AG10803 (cell line): Measurements from ENCODE around the gene SEBOX.
A peak's percentile ranks its signal among the peaks of the same experiment; 100 is the strongest.

Source experiments
- DNase-seq: peaks from one replicate; pipeline ENCODE4 v3.0.0; 2010; ENCODE audit warnings: low read depth
- H3K4me3 ChIP-seq: 2 replicates; pipeline ENCODE4 v1.5.1; 2011; ENCODE audit warnings: mild to moderate bottlenecking, low read length, control low read depth
- TF ChIP-seq, protein P1 (sequence below): conservative IDR thresholded peaks from 2 replicates; pipeline ENCODE4 v1.5.1; 2011; ENCODE audit warnings: mild to moderate bottlenecking, low read length, control low read depth, inconsistent platforms

Gene SEBOX

GRCh38 chr17:28405632-28406472 is 40.9 kb upstream of the SEBOX start, which contains the start of gene SLC46A1:
Gene SLC46A1, minus strand, starts transcription at chr17:28406212. Its CDS starts 98 bp downstream, at chr17:28406114.
- TF ChIP-seq, protein P1, sequence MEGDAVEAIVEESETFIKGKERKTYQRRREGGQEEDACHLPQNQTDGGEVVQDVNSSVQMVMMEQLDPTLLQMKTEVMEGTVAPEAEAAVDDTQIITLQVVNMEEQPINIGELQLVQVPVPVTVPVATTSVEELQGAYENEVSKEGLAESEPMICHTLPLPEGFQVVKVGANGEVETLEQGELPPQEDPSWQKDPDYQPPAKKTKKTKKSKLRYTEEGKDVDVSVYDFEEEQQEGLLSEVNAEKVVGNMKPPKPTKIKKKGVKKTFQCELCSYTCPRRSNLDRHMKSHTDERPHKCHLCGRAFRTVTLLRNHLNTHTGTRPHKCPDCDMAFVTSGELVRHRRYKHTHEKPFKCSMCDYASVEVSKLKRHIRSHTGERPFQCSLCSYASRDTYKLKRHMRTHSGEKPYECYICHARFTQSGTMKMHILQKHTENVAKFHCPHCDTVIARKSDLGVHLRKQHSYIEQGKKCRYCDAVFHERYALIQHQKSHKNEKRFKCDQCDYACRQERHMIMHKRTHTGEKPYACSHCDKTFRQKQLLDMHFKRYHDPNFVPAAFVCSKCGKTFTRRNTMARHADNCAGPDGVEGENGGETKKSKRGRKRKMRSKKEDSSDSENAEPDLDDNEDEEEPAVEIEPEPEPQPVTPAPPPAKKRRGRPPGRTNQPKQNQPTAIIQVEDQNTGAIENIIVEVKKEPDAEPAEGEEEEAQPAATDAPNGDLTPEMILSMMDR = no peak
- H3K4me3 ChIP-seq = peak within 1 kb of the TSS; percentile 68
- peak; percentile 26 for DNase-seq

DNA sequence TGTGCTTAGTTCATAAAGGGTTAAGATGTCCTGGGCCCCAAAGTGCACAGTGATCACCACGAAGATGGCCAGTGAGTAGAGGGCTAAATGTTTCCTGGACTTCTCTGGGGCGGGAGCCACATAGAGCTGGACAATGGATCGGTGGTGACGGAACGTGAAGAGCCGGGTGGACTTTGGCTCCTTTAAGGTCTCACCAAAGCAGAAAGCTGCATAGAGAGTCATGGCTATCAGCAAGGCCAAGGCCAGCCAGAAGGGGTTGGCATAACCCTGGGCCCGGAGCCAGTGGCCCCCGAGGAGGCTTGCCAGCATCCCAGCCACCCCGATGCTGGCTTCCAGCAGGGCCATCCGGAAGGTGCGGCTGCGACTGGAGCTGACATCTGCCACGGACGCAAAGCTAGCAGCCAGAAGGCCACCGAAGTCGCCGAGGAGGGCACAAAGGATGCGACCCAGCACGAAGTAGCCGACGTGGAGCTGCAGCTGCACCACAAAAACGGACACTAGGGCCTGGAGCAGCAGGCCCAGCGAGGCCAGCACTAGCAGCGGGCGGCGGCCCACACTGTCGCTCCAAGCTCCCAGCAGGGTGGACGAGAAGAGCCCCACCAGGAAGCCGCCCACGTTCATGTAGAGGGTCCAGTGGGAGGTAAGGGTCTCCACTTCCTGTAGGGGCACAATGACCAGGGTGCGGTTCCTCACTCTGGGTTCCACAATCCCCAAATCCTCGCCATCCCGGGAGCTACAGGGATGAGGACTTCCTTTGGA is 40.0 kb upstream of the SEBOX start:
- no peak for DNase-seq
- peak overlapping the region; percentile 68 for H3K4me3 ChIP-seq
- TF ChIP-seq, protein P1 = no peak

GRCh38 chr17:28404461-28404811 is 39.4 kb upstream of the SEBOX start:
- H3K4me3 ChIP-seq = no peak overlapping the region; the same call in 1 of the 2 replicates
- no peak for DNase-seq
- TF ChIP-seq, protein P1 = no peak

DNA sequence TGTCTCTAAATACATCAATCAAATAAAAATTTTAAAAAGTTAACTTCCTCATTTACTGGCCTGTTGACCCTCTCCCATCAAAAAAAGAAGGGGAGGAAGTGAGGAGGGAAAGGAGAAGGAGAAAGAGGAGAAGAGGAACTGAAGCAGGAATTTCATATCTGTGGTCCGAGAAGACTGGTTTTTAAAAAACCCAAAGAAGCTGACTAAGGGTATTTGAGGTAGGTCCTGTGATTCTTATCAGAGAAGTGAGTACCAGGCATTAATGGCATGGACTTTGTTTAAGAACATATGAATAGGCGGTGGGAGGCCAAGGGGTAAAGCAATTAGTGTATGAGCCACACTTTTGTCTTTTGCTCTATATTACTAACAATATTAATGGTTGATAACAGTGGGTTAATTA is 39.0 kb upstream of the SEBOX start:
- no peak overlapping the region for H3K4me3 ChIP-seq
- no peak for DNase-seq
- TF ChIP-seq, protein P1 = no peak

- DNase-seq = no peak
- H3K4me3 ChIP-seq = no peak overlapping the region
Observed at GRCh38 chr17:28402844-28403243, 37.8 kb upstream of the SEBOX start.

GRCh38 chr17:28402224-28402630 is 37.2 kb upstream of the SEBOX start:
- no peak for DNase-seq
- no peak overlapping the region for H3K4me3 ChIP-seq
- TF ChIP-seq, protein P1 = no peak

More at GRCh38 chr17:28402844-28403243, 37.8 kb upstream of the SEBOX start:
- TF ChIP-seq, protein P1 = no peak
